ENCODE data around the gene LIME1.

Gene LIME1

GRCh38 chr20:63696306-63696627 is 40.2 kb upstream of the LIME1 start:
- Histone ChIP-seq H3K27ac (ENCODE audit: low read length, poor library complexity, severe bottlenecking) (no peak overlapping the region), H3K14ac (ENCODE audit: low read length in 2 of 2) (peak overlapping the region in 1 of 2 experiments; percentile 61), H3K36me3 (ENCODE audit: control insufficient read depth in 1 of 2, insufficient read depth in 2 of 2, low read depth in 1 of 2, low read length in 2 of 2) (peaks cover 10 to 59% of the 10 kb centered on the region in 2 experiments), H2BK120ac (ENCODE audit: low read depth, low read length) (peak overlapping the region; percentile 0), H3K4me1 (ENCODE audit: control insufficient read depth, insufficient read depth, low read depth, low read length) (peaks cover 67% of the 10 kb centered on the region), H2AFZ (ENCODE audit: low read depth, low read length) (no peak overlapping the region), H3K9me3 (ENCODE audit: control insufficient read depth, low read length) (no peaks in the 10 kb centered on the region), H4K8ac (ENCODE audit: low read length) (peak overlapping the region; percentile 74), H2BK12ac (ENCODE audit: low read length in 2 of 2) (peak overlapping the region; percentile 31 to 80), H3K23ac (ENCODE audit: low read length in 2 of 2) (no peak overlapping the region), H3K9ac (ENCODE audit: low read length) (peak overlapping the region; percentile 32), H3K79me1 (replicated peaks; ENCODE audit: low read length, poor library complexity, severe bottlenecking) (peaks cover 17% of the 10 kb centered on the region), H3K4ac (ENCODE audit: low read depth in 1 of 2, low read length in 2 of 2) (peak overlapping the region in 1 of 2 experiments; percentile 57), H2AK5ac (ENCODE audit: low read length, severe bottlenecking) (no peak overlapping the region), H3K4me2 (ENCODE audit: low read length, poor library complexity, severe bottlenecking) (no peak overlapping the region), H3K27me3 (ENCODE audit: control insufficient read depth in 1 of 2, insufficient read depth in 1 of 2, low read length in 2 of 2) (no peaks in the 10 kb centered on the region), H2BK15ac (ENCODE audit: low read depth, poor library complexity, severe bottlenecking) (no peak overlapping the region), H3K4me3 (ENCODE audit: insufficient read depth in 1 of 2, low read depth in 1 of 2, low read length in 2 of 2) (no peak overlapping the region), H3K18ac (ENCODE audit: low read depth in 1 of 2, low read length in 2 of 2) (peak overlapping the region; percentile 88 to 93), H2BK5ac (ENCODE audit: low read depth, low read length, poor library complexity, severe bottlenecking) (no peak overlapping the region), H4K91ac (ENCODE audit: low read length) (peak overlapping the region; percentile 83)
- WGBS, result 45% methylated on average over 5 of the region's 6 CpGs
- no peak for DNase-seq

- Histone ChIP-seq H3K4ac (ENCODE audit: low read depth in 1 of 2, low read length in 2 of 2) (peak within 1 kb of the TSS; percentile 63 to 93), H3K79me1 (replicated peaks; ENCODE audit: low read length, poor library complexity, severe bottlenecking) (peaks cover 19% of the 10 kb centered on the region), H3K36me3 (ENCODE audit: control insufficient read depth in 1 of 2, insufficient read depth in 2 of 2, low read depth in 1 of 2, low read length in 2 of 2) (peaks cover 9 to 64% of the 10 kb centered on the region in 2 experiments), H3K9ac (ENCODE audit: low read length) (peak within 1 kb of the TSS; percentile 32), H2BK12ac (ENCODE audit: low read length in 2 of 2) (peak within 1 kb of the TSS; percentile 75 to 80), H3K27ac (ENCODE audit: low read length, poor library complexity, severe bottlenecking) (peak within 1 kb of the TSS; percentile 6), H3K4me2 (ENCODE audit: low read length, poor library complexity, severe bottlenecking) (peak within 1 kb of the TSS; percentile 48), H3K18ac (ENCODE audit: low read depth in 1 of 2, low read length in 2 of 2) (peak within 1 kb of the TSS; percentile 88 to 93), H4K91ac (ENCODE audit: low read length) (peak within 1 kb of the TSS; percentile 83), H2AK5ac (ENCODE audit: low read length, severe bottlenecking) (peak within 1 kb of the TSS; percentile 21), H3K14ac (ENCODE audit: low read length in 2 of 2) (peak within 1 kb of the TSS in 1 of 2 experiments; percentile 86), H2AFZ (ENCODE audit: low read depth, low read length) (no peak within 1 kb of the TSS), H2BK15ac (ENCODE audit: low read depth, poor library complexity, severe bottlenecking) (no peak within 1 kb of the TSS), H3K4me3 (ENCODE audit: insufficient read depth in 1 of 2, low read depth in 1 of 2, low read length in 2 of 2) (peak within 1 kb of the TSS; percentile 59 to 64), H3K4me1 (ENCODE audit: control insufficient read depth, insufficient read depth, low read depth, low read length) (peaks cover 68% of the 10 kb centered on the region), H3K23ac (ENCODE audit: low read length in 2 of 2) (peak within 1 kb of the TSS in 1 of 2 experiments; percentile 37), H4K8ac (ENCODE audit: low read length) (peak within 1 kb of the TSS; percentile 74), H2BK5ac (ENCODE audit: low read depth, low read length, poor library complexity, severe bottlenecking) (no peak within 1 kb of the TSS), H3K27me3 (ENCODE audit: control insufficient read depth in 1 of 2, insufficient read depth in 1 of 2, low read length in 2 of 2) (no peaks in the 10 kb centered on the region), H2BK120ac (ENCODE audit: low read depth, low read length) (peak within 1 kb of the TSS; percentile 35), H3K9me3 (ENCODE audit: control insufficient read depth, low read length) (no peaks in the 10 kb centered on the region)
- 55% methylated on average over 51 of the region's 52 CpGs for WGBS
- DNase-seq, result peak; percentile 33
These were observed 39.7 kb upstream of the LIME1 start, which contains the start of gene TNFRSF6B for GRCh38 chr20:63696628-63697356. Gene TNFRSF6B (plus strand): TSS chr20:63696652. CDS start chr20:63696768, 116 bp downstream.

GRCh38 chr20:63697357-63697867 is 39.1 kb upstream of the LIME1 start:
- Histone ChIP-seq H3K14ac (ENCODE audit: low read length in 2 of 2) (peak overlapping the region in 1 of 2 experiments; percentile 8), H3K27ac (ENCODE audit: low read length, poor library complexity, severe bottlenecking) (peak overlapping the region; percentile 6)
- WGBS, result 84% methylated on average over 7 of the region's 7 CpGs

GRCh38 chr20:63697868-63698545 is 38.5 kb upstream of the LIME1 start:
- peak overlapping the region; percentile 30 to 34 for H3K18ac ChIP-seq (ENCODE audit: low read depth in 1 of 2, low read length in 2 of 2)
- peak overlapping the region; percentile 90 for H3K27ac ChIP-seq (ENCODE audit: low read length, poor library complexity, severe bottlenecking)
- no peaks in the 10 kb centered on the region for H3K9me3 ChIP-seq (ENCODE audit: control insufficient read depth, low read length)
- H3K4me1 ChIP-seq (ENCODE audit: control insufficient read depth, insufficient read depth, low read depth, low read length), result peaks cover 71% of the 10 kb centered on the region
- H3K9ac ChIP-seq (ENCODE audit: low read length), result peak overlapping the region; percentile 70
- H2BK120ac ChIP-seq (ENCODE audit: low read depth, low read length), result peak overlapping the region; percentile 11
- H3K4me2 ChIP-seq (ENCODE audit: low read length, poor library complexity, severe bottlenecking), result peak overlapping the region; percentile 48
- H4K8ac ChIP-seq (ENCODE audit: low read length), result no peak overlapping the region
- peak overlapping the region; percentile 21 for H2BK5ac ChIP-seq (ENCODE audit: low read depth, low read length, poor library complexity, severe bottlenecking)
- WGBS, result 85% methylated on average over 36 of the region's 40 CpGs
- H3K23ac ChIP-seq (ENCODE audit: low read length in 2 of 2), result no peak overlapping the region
- peaks cover 6 to 67% of the 10 kb centered on the region in 2 experiments for H3K36me3 ChIP-seq (ENCODE audit: control insufficient read depth in 1 of 2, insufficient read depth in 2 of 2, low read depth in 1 of 2, low read length in 2 of 2)
- H4K91ac ChIP-seq (ENCODE audit: low read length), result peak overlapping the region; percentile 60
- peak overlapping the region in 1 of 2 experiments; percentile 59 for H3K4me3 ChIP-seq (ENCODE audit: insufficient read depth in 1 of 2, low read depth in 1 of 2, low read length in 2 of 2)
- H3K4ac ChIP-seq (ENCODE audit: low read depth in 1 of 2, low read length in 2 of 2), result peak overlapping the region; percentile 40 to 93
- no peaks in the 10 kb centered on the region for H3K27me3 ChIP-seq (ENCODE audit: control insufficient read depth in 1 of 2, insufficient read depth in 1 of 2, low read length in 2 of 2)
- DNase-seq, result no peak
- no peak overlapping the region for H2AFZ ChIP-seq (ENCODE audit: low read depth, low read length)
- peak overlapping the region in 1 of 2 experiments; percentile 35 for H3K14ac ChIP-seq (ENCODE audit: low read length in 2 of 2)
- peaks cover 25% of the 10 kb centered on the region for H3K79me1 ChIP-seq (replicated peaks; ENCODE audit: low read length, poor library complexity, severe bottlenecking)
- peak overlapping the region; percentile 45 for H2AK5ac ChIP-seq (ENCODE audit: low read length, severe bottlenecking)
- peak overlapping the region; percentile 89 for H2BK15ac ChIP-seq (ENCODE audit: low read depth, poor library complexity, severe bottlenecking)
- H2BK12ac ChIP-seq (ENCODE audit: low read length in 2 of 2), result peak overlapping the region; percentile 69 to 75

More at GRCh38 chr20:63697357-63697867, 39.1 kb upstream of the LIME1 start:
- no peaks in the 10 kb centered on the region for H3K27me3 ChIP-seq (ENCODE audit: control insufficient read depth in 1 of 2, insufficient read depth in 1 of 2, low read length in 2 of 2)
- peaks cover 23% of the 10 kb centered on the region for H3K79me1 ChIP-seq (replicated peaks; ENCODE audit: low read length, poor library complexity, severe bottlenecking)
- peak overlapping the region; percentile 59 to 64 for H3K4me3 ChIP-seq (ENCODE audit: insufficient read depth in 1 of 2, low read depth in 1 of 2, low read length in 2 of 2)
- peak overlapping the region; percentile 29 for H3K9ac ChIP-seq (ENCODE audit: low read length)
- H3K9me3 ChIP-seq (ENCODE audit: control insufficient read depth, low read length), result no peaks in the 10 kb centered on the region
- peak overlapping the region; percentile 60 for H4K91ac ChIP-seq (ENCODE audit: low read length)
- no peak overlapping the region for H3K23ac ChIP-seq (ENCODE audit: low read length in 2 of 2)
- H4K8ac ChIP-seq (ENCODE audit: low read length), result peak overlapping the region; percentile 63
- no peak for DNase-seq
- H2BK5ac ChIP-seq (ENCODE audit: low read depth, low read length, poor library complexity, severe bottlenecking), result no peak overlapping the region
- peak overlapping the region; percentile 48 for H3K4me2 ChIP-seq (ENCODE audit: low read length, poor library complexity, severe bottlenecking)
- H2BK120ac ChIP-seq (ENCODE audit: low read depth, low read length), result no peak overlapping the region
- peak overlapping the region; percentile 1 for H2AK5ac ChIP-seq (ENCODE audit: low read length, severe bottlenecking)
- peak overlapping the region in 1 of 2 experiments; percentile 80 for H2BK12ac ChIP-seq (ENCODE audit: low read length in 2 of 2)
- H3K4me1 ChIP-seq (ENCODE audit: control insufficient read depth, insufficient read depth, low read depth, low read length), result peaks cover 71% of the 10 kb centered on the region
- peak overlapping the region; percentile 72 to 93 for H3K18ac ChIP-seq (ENCODE audit: low read depth in 1 of 2, low read length in 2 of 2)
- no peak overlapping the region for H2AFZ ChIP-seq (ENCODE audit: low read depth, low read length)
- peaks cover 6 to 67% of the 10 kb centered on the region in 2 experiments for H3K36me3 ChIP-seq (ENCODE audit: control insufficient read depth in 1 of 2, insufficient read depth in 2 of 2, low read depth in 1 of 2, low read length in 2 of 2)
- H2BK15ac ChIP-seq (ENCODE audit: low read depth, poor library complexity, severe bottlenecking), result no peak overlapping the region
- peak overlapping the region; percentile 63 to 93 for H3K4ac ChIP-seq (ENCODE audit: low read depth in 1 of 2, low read length in 2 of 2)

Data from mesenchymal stem cell (in vitro differentiated cells and primary cell).